OCI-LY1 (cell line): ENCODE results near the gene ASIC3.

Experiments used
- H2AFZ ChIP-seq: fragments of 200-600 bp; sonication (generic), shearing (Covaris generic); 2 replicates; pipeline ENCODE4 v1.6.0; 2014; ENCODE audit warnings: antibody characterized with exemption, mild to moderate bottlenecking, low read length
- H3F3A ChIP-seq: fragments of 200-600 bp; sonication (generic), shearing (Covaris generic); 2 replicates; pipeline ENCODE4 v1.6.0; 2014; ENCODE audit warnings: mild to moderate bottlenecking, antibody characterized with exemption, low read length, moderate library complexity; ENCODE audit not compliant: insufficient read depth
- H3K27ac ChIP-seq: fragments of 200-600 bp; sonication (generic); 2 replicates; pipeline ENCODE4 v1.5.1; 2014; ENCODE audit warnings: low read length, mixed run types, mild to moderate bottlenecking, low read depth; ENCODE audit not compliant: poor library complexity, severe bottlenecking
- H3K27me3 ChIP-seq: fragments of 200-600 bp; sonication (generic); 2 replicates; pipeline ENCODE4 v1.6.0; 2014; ENCODE audit warnings: antibody characterized with exemption, mild to moderate bottlenecking, low read length, moderate library complexity; ENCODE audit not compliant: insufficient read depth
- H3K36me3 ChIP-seq: fragments of 200-600 bp; sonication (generic); 2 replicates; pipeline ENCODE4 v1.6.1; 2014; ENCODE audit warnings: mild to moderate bottlenecking, antibody characterized with exemption, low read length, moderate library complexity, mixed read lengths; ENCODE audit not compliant: insufficient read depth
- H3K4me1 ChIP-seq: fragments of 200-600 bp; sonication (generic); 2 replicates; pipeline ENCODE4 v1.5.1; 2014; ENCODE audit warnings: mild to moderate bottlenecking, low read length, moderate library complexity; ENCODE audit not compliant: insufficient read depth, severe bottlenecking
- H3K4me2 ChIP-seq: fragments of 200-600 bp; sonication (generic), shearing (Covaris generic); 2 replicates; pipeline ENCODE4 v1.6.1; 2014; ENCODE audit warnings: low read length
- H3K4me3 ChIP-seq: fragments of 200-600 bp; sonication (generic); 2 replicates; pipeline ENCODE4 v1.5.1; 2014; ENCODE audit warnings: low read length, low read depth, mild to moderate bottlenecking, mixed read lengths; ENCODE audit not compliant: poor library complexity, severe bottlenecking
- H3K79me2 ChIP-seq: fragments of 200-600 bp; shearing (Covaris generic); 2 replicates; pipeline ENCODE4 v1.6.1; 2016; ENCODE audit warnings: mixed run types, low read length, mixed read lengths; ENCODE audit not compliant: insufficient read depth
- H3K9ac ChIP-seq: fragments of 200-600 bp; sonication (generic), shearing (Covaris generic); 2 replicates; pipeline ENCODE4 v1.6.1; 2014; ENCODE audit warnings: mild to moderate bottlenecking, low read length, mixed read lengths
- H3K9me2 ChIP-seq: fragments of 200-600 bp; sonication (generic), shearing (Covaris generic); 2 replicates; pipeline ENCODE4 v1.6.1; 2014; ENCODE audit warnings: low read depth, mild to moderate bottlenecking, low read length, mixed read lengths
- H3K9me3 ChIP-seq: fragments of 200-600 bp; shearing (Covaris generic); 2 replicates; pipeline ENCODE4 v1.6.1; 2014; ENCODE audit warnings: low read length, mixed read lengths
- H4K20me1 ChIP-seq: fragments of 200-600 bp; sonication (generic), shearing (Covaris generic); 2 replicates; pipeline ENCODE4 v1.6.0; 2016; ENCODE audit warnings: mild to moderate bottlenecking, low read length; ENCODE audit not compliant: insufficient read depth
- EZH2 ChIP-seq: fragments of 200-600 bp; sonication (generic), shearing (Covaris generic); IDR thresholded peaks from 2 replicates; pipeline ENCODE4 v1.8.0; 2017; ENCODE audit warnings: borderline replicate concordance, mixed run types, mild to moderate bottlenecking, antibody characterized with exemption, low read length, moderate library complexity, mixed read lengths
- TF ChIP-seq, protein P1 (sequence below): fragments of 200-600 bp; sonication (generic), shearing (Covaris generic); IDR thresholded peaks from 2 replicates; pipeline ENCODE4 v1.5.1; 2017; ENCODE audit warnings: mild to moderate bottlenecking, antibody characterized with exemption, low read length, moderate library complexity, mixed read lengths

ASIC3 gene

DNA sequence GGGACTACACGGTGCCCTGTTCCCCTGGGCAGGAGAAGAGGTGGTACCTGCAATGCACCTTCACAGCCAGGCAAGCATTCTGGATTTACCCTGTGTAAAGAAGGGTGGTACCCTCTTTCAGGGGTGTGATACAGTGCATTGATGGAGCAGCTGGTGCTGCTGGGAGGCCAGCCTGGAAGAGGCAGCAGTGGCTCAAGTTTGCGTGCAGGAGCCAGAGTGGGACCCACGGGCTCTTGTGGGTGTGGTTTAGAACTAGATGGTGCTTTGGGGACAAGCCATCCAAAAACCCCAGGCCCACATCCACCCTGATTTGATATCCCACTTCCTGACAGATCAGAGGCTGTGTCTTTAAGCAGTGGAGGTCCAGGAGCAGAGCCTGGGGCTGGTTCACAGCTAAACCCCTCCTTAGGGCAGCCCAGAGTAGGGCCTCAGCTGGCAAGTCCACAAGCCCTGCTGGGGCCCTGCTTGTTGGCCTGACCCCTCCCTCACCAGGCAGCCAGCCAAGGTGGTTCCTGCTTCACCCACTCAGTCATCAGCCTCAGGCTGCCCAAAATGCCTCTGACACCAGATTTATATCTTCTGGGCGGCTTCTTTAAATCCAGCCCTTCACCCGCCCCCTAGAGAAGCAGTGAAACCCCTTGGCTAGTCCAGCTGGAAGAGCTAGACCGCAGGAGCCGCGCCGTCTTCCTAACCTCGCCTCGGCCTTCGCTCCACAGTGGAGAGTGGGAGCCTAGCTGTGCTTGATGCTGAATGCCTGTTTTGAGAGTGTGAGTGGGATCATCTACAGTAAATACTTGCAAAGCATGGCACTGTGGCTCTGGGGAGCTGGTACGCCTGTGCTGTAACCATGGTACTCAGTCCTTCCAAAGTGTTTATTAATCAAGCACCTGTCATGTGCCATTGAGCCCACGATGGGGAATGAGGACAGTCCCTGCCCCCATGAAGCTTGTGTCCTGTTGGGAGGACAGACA lies 1.4 kb upstream of the ASIC3 start:
- Histone ChIP-seq H3K79me2 (no peaks in the 10 kb centered on the region), H2AFZ (no peak overlapping the region), H3F3A (no peaks in the 10 kb centered on the region), H3K4me2 (no peak overlapping the region), H3K4me1 (no peaks in the 10 kb centered on the region), H3K9me3 (no peaks in the 10 kb centered on the region), H4K20me1 (no peaks in the 10 kb centered on the region), H3K4me3 (no peak overlapping the region), H3K27me3 (peaks cover 9% of the 10 kb centered on the region; the same call in 1 of the 2 replicates), H3K9me2 (no peaks in the 10 kb centered on the region), H3K36me3 (peaks cover 15% of the 10 kb centered on the region), H3K27ac (no peak overlapping the region), H3K9ac (no peak overlapping the region)
- TF ChIP-seq EZH2: no peak
- TF ChIP-seq, protein P1, sequence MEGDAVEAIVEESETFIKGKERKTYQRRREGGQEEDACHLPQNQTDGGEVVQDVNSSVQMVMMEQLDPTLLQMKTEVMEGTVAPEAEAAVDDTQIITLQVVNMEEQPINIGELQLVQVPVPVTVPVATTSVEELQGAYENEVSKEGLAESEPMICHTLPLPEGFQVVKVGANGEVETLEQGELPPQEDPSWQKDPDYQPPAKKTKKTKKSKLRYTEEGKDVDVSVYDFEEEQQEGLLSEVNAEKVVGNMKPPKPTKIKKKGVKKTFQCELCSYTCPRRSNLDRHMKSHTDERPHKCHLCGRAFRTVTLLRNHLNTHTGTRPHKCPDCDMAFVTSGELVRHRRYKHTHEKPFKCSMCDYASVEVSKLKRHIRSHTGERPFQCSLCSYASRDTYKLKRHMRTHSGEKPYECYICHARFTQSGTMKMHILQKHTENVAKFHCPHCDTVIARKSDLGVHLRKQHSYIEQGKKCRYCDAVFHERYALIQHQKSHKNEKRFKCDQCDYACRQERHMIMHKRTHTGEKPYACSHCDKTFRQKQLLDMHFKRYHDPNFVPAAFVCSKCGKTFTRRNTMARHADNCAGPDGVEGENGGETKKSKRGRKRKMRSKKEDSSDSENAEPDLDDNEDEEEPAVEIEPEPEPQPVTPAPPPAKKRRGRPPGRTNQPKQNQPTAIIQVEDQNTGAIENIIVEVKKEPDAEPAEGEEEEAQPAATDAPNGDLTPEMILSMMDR: no peak

DNA sequence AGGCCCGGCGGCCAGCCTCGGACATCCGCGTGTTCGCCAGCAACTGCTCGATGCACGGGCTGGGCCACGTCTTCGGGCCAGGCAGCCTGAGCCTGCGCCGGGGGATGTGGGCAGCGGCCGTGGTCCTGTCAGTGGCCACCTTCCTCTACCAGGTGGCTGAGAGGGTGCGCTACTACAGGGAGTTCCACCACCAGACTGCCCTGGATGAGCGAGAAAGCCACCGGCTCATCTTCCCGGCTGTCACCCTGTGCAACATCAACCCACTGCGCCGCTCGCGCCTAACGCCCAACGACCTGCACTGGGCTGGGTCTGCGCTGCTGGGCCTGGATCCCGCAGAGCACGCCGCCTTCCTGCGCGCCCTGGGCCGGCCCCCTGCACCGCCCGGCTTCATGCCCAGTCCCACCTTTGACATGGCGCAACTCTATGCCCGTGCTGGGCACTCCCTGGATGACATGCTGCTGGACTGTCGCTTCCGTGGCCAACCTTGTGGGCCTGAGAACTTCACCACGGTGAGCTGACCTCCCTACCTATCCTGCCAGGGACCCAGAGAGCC lies 656 bp downstream of the ASIC3 start:
- TF ChIP-seq EZH2: no peak
- TF ChIP-seq, protein P1: no peak
- H3K9ac ChIP-seq: no peak overlapping the region

DNA sequence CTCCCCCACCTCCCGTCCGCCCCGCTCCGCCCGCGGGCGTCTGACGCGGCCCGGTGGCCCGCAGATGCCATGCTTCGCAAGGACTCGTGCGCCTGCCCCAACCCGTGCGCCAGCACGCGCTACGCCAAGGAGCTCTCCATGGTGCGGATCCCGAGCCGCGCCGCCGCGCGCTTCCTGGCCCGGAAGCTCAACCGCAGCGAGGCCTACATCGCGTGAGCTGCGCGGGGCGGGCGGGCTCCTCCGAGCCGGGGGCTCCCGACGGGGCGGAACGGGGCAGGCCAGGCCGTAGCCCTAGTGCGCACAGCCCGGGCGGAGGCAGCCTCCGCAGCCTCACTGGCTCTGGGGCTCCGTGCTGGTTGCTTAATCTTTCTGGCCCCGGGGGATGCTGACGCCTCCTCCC lies 2.8 kb downstream of the ASIC3 start:
- H3K4me2 ChIP-seq: peak overlapping the region; percentile 26; the same call in 1 of the 2 replicates
- no peaks in the 10 kb centered on the region for H3F3A ChIP-seq
- H3K4me3 ChIP-seq: no peak overlapping the region

More for the DNA sequence above, 656 bp downstream of the ASIC3 start:
- H3K4me3 ChIP-seq: no peak overlapping the region
- H3K27me3 ChIP-seq: peaks cover 9% of the 10 kb centered on the region; the same call in 1 of the 2 replicates
- no peaks in the 10 kb centered on the region for H3K9me3 ChIP-seq
- H4K20me1 ChIP-seq: no peaks in the 10 kb centered on the region
- H3K36me3 ChIP-seq: peaks cover 15% of the 10 kb centered on the region
- H3K9me2 ChIP-seq: no peaks in the 10 kb centered on the region
- H3K4me1 ChIP-seq: no peaks in the 10 kb centered on the region
- H3K4me2 ChIP-seq: no peak overlapping the region
- no peaks in the 10 kb centered on the region for H3F3A ChIP-seq
- H3K79me2 ChIP-seq: no peaks in the 10 kb centered on the region
- H3K27ac ChIP-seq: no peak overlapping the region
- no peak overlapping the region for H2AFZ ChIP-seq

More for the DNA sequence above, 2.8 kb downstream of the ASIC3 start:
- Histone ChIP-seq H4K20me1 (no peaks in the 10 kb centered on the region), H3K9ac (no peak overlapping the region), H3K27ac (no peak overlapping the region), H3K36me3 (peaks cover 1% of the 10 kb centered on the region; the same call in 1 of the 2 replicates), H2AFZ (no peak overlapping the region), H3K79me2 (no peaks in the 10 kb centered on the region), H3K27me3 (peaks cover 9% of the 10 kb centered on the region; the same call in 1 of the 2 replicates), H3K9me3 (no peaks in the 10 kb centered on the region), H3K4me1 (no peaks in the 10 kb centered on the region), H3K9me2 (no peaks in the 10 kb centered on the region)
- TF ChIP-seq, protein P1: no peak
- TF ChIP-seq EZH2: no peak
